GM12873 (cell line): ENCODE measurements around the gene LRFN2.

Experiments
- TF ChIP-seq, protein P1 (sequence below): IDR thresholded peaks from 2 replicates; pipeline ENCODE4 v1.5.1; 2012; ENCODE audit warnings: low read depth, mild to moderate bottlenecking, moderate library complexity, low read length, control low read depth; ENCODE audit not compliant: insufficient read depth; ENCODE audit errors: missing control alignments

The LRFN2 gene

GRCh38 chr6:40529919-40530318 is 57.2 kb downstream of the LRFN2 start:
- TF ChIP-seq, protein P1, sequence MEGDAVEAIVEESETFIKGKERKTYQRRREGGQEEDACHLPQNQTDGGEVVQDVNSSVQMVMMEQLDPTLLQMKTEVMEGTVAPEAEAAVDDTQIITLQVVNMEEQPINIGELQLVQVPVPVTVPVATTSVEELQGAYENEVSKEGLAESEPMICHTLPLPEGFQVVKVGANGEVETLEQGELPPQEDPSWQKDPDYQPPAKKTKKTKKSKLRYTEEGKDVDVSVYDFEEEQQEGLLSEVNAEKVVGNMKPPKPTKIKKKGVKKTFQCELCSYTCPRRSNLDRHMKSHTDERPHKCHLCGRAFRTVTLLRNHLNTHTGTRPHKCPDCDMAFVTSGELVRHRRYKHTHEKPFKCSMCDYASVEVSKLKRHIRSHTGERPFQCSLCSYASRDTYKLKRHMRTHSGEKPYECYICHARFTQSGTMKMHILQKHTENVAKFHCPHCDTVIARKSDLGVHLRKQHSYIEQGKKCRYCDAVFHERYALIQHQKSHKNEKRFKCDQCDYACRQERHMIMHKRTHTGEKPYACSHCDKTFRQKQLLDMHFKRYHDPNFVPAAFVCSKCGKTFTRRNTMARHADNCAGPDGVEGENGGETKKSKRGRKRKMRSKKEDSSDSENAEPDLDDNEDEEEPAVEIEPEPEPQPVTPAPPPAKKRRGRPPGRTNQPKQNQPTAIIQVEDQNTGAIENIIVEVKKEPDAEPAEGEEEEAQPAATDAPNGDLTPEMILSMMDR: no peak

- TF ChIP-seq, protein P1: no peak
Observed at GRCh38 chr6:40529040-40529439, 58.1 kb downstream of the LRFN2 start.

- TF ChIP-seq, protein P1: no peak
Observed at GRCh38 chr6:40528051-40528450, 59.1 kb downstream of the LRFN2 start.

DNA sequence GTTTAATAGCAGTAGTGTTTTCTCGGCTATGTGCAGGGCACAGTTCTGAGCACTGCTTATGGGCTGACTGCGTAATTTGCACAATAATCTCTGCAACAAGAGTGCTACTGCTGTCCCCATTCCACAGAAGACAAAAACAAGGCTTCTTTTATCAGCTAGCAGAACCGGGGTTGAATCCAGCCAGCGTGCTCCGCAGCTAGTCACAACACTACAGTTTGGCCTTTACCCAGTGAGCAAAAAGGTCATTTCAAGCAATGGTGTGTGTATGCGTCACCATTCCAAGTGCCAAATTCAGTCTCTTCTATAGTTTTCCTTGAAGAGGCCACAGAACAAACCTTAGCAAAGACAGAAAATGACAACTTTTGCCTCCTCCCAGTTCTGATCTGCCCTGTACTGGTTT is 61.1 kb downstream of the LRFN2 start:
- TF ChIP-seq, protein P1: no peak

DNA sequence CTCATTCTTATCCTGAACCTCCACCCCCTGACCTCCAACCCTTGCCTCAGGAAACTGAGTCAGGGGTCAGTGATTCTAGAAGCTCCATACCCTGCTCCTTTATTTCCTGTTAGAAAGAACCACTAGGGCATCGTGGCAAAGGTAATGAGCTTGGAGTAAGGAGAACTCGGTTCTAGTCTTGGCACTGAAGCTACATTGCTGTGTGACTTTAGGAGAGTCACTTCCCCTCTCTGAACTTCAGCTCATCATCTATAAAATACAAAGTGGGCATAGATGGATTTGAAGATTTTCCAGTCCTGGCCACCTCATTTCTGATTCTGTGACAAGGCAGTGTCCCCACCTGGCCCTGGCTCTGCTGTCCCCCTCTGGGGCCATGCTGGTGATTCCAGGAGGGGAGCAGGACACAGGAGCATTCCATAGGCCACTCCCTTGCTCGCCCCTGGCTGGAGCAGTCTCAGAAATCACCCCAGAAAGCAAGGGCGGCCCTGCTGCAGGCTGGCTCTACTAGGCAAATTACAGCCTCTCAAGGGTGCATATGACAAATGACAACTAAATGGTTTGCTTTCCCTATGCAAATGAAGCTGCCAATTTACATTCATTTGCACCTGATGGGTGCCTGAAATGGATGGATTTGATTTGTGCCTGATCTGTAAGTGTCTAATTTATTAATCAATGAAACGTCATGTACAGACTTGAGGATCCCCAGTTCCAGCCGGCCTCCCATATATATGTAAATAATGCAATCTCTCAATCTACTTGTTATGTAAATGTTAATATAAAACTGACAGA is 62.2 kb downstream of the LRFN2 start:
- TF ChIP-seq, protein P1: no peak

DNA sequence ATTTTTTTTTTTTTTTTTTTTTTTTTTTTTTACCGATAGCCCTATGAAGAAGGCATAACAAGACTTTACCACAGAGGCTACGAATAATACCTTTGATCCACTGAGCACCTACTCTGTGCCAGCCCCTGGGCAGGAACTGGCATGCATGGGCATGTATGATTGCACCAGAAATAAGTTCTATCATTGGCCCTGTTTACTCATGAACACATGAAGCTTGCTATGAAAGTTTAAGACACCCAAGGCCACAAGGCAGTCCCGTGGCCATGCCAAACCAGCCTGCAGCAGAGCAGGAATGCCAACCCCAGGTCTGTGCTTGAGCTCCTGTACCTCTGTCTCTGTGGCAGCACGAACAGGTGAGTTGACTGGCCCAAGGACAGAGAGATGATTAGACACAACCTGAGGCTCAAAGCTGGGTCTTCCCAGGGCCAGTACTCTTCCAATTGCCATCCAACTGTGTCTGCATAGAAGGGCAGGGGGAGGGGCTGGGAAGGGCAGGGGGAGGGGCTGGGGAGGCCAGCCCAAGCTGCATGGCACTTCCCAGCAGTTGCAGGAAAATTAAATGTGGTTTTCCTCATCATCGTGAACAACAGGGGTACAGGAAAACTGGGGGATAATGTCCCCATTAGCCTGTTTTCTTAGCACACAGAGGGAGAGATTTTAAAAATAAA is 63.5 kb downstream of the LRFN2 start:
- TF ChIP-seq, protein P1: no peak

- TF ChIP-seq, protein P1: no peak
Observed at GRCh38 chr6:40521496-40521895, 65.7 kb downstream of the LRFN2 start.
